GM18517 (cell line): Measurements from ENCODE around the gene ICA1.
A peak's percentile ranks its signal among the peaks of the same experiment; 100 is the strongest.
"Not testable (repeated sequence)": the region's sequence is repeated elsewhere in the genome, so short reads cannot be mapped to it uniquely, and the experiment has no call there.

Experiments used
- ATAC-seq: cut with Tn5 transposase; IDR thresholded peaks from one replicate; pipeline ENCODE4 v1.9.1; 2021; ENCODE audit warnings: mild to moderate bottlenecking, moderate library complexity; ENCODE audit not compliant: unreplicated experiment

Gene ICA1

GRCh38 chr7:8271960-8272359 is 10.0 kb upstream of the ICA1 start:
- no peak for ATAC-seq

GRCh38 chr7:8263048-8263447 is 1.1 kb upstream of the ICA1 start:
- ATAC-seq, result no peak

GRCh38 chr7:8260871-8261694 is 884 bp downstream of the ICA1 start:
- ATAC-seq, result peak; percentile 9

GRCh38 chr7:8259586-8260222 is 2.3 kb downstream of the ICA1 start:
- no peak for ATAC-seq

GRCh38 chr7:8258734-8259133 is 3.2 kb downstream of the ICA1 start:
- no peak for ATAC-seq

- no peak for ATAC-seq
These were observed 3.8 kb downstream of the ICA1 start for GRCh38 chr7:8258166-8258565.

- no peak for ATAC-seq
These were observed 6.0 kb downstream of the ICA1 start for GRCh38 chr7:8255680-8256655.

GRCh38 chr7:8254667-8255066 is 7.3 kb downstream of the ICA1 start:
- ATAC-seq, result no peak

GRCh38 chr7:8254215-8254614 is 7.8 kb downstream of the ICA1 start:
- no peak for ATAC-seq

GRCh38 chr7:8251195-8251594 is 10.8 kb downstream of the ICA1 start:
- no peak for ATAC-seq

GRCh38 chr7:8250547-8250946 is 11.4 kb downstream of the ICA1 start:
- no peak for ATAC-seq

GRCh38 chr7:8249121-8249520 is 12.8 kb downstream of the ICA1 start:
- ATAC-seq, result no peak

- ATAC-seq, result no peak
These were observed 15.9 kb downstream of the ICA1 start for GRCh38 chr7:8246020-8246419.

GRCh38 chr7:8245032-8245431 is 16.9 kb downstream of the ICA1 start:
- not testable (repeated sequence) for ATAC-seq

GRCh38 chr7:8243059-8243458 is 18.9 kb downstream of the ICA1 start:
- not testable (repeated sequence) for ATAC-seq

- ATAC-seq, result not testable (repeated sequence)
These were observed 22.1 kb downstream of the ICA1 start for GRCh38 chr7:8239702-8240362.

GRCh38 chr7:8236780-8237407 is 25.1 kb downstream of the ICA1 start:
- ATAC-seq, result no peak

GRCh38 chr7:8232999-8233847 is 28.7 kb downstream of the ICA1 start:
- peak; percentile 59 for ATAC-seq

GRCh38 chr7:8229927-8230326 is 32.0 kb downstream of the ICA1 start:
- no peak for ATAC-seq
